Measurements from ENCODE around the gene TEX19.
A peak's percentile ranks its signal among the peaks of the same experiment; 100 is the strongest.

The TEX19 gene

DNA sequence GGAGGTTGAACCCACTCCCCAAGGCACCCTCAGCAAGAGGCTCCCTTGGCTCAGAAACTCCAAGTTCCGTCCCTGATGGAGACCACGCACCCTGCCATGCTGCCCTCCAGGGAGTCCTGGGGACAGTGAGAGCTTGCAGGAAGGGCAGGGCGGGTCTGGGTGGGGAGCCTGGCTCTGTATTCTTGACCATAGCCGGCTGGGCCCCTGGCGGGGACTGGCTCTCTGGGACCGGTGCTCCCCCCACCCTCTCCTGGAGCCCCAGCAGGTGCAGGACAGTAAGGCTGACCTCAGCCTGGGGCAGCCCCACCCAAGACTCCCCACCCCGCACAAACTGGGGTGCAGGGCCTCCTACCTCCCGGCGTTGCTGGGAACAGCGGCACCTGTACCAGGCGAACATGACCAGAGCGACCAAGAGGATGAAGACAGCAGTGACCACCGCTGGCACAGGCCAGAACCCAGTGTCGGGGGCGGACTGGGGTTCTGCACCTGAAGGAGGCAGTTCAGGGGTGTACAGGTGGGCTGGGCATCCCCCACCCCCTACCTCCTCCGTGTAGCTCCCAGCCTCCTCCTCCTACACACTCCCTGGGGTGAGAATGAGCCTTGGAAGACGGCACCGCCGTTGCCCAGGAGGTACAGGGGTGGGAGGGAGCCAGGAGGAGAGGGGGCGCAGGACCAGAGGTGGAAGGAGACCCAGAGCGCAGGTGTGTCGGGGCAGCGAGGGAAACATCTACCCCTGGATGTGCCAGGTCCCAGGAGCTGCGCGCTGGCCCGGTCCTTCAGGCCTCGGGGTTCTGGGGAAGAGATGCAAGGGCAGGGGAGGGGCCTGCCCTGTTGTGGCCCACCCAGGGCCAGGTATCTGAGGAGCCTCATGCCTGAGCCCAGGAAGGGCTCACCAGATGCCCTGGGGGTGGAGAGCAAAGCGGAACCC lies 36.3 kb upstream of the TEX19 start:
- no peak for DNase-seq

DNA sequence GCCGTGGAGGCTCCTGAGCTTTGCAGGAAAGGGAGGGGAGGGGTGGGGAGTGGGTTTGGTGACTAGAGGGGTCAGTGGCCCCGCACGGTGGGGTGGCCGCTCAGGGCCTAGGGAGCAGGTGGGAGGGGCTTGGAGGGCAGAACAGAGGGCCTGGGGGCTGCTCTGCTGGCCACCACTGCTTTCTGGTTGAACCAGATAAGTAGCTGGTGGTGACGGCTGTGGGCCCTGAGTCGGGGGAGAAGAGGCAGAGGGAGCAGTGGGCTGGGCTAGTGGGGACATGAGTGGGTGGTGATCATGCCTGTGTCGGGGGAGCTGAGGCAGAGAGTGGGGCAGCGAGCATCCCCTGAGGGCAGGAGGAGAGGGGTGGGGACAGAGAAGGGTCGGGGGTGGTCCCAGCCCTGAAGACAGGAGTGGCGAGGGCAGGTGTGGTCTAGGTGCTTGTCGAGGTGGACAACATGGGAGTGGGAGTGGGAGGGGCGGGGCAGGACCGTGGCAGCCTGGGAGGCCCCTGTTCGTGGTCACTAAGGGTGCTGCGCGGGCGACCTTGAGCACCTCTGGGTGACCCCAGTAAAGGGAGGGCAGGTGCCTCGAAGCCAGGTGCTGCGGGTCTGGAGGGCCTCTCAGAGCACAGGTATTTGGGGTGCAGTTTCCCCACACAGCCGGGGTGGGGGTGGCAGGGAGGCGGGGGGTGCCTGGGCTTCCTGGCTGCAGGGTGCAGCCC lies 35.4 kb upstream of the TEX19 start:
- DNase-seq, result no peak

DNA sequence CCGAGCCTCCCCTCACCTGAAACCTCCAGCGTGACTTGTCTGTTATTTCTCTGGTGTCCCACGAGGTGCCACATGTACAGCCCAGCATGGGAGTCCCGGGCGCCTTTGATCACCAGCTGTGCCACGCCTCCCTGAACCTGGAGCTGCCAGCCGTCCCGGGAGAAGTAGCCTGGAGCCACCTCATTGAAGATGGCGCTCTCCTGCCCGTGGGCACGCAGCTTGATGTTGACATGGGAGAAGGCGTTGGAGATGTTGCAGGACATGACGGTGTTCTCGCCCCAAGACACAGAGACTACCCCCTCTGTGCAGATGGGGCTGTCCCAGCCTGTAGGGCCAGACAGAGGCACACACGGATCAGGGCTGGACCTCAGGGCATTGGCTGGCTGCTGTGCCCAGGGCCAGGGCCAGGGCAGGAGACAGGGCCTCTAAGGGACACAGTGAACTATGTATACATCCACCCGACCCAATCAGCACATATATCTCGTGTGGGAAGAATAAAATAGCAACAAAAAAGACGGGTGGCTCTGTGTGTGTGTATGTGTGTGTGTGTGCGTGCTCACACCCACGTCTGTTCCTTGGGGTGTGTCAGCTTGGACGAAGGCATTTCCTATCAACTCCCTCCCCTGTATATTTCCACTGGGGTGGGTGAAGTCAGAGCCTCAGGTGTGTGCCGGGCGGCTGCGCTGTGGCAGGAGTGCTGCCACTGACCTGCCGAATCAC lies 34.3 kb upstream of the TEX19 start:
- no peak for DNase-seq

DNA sequence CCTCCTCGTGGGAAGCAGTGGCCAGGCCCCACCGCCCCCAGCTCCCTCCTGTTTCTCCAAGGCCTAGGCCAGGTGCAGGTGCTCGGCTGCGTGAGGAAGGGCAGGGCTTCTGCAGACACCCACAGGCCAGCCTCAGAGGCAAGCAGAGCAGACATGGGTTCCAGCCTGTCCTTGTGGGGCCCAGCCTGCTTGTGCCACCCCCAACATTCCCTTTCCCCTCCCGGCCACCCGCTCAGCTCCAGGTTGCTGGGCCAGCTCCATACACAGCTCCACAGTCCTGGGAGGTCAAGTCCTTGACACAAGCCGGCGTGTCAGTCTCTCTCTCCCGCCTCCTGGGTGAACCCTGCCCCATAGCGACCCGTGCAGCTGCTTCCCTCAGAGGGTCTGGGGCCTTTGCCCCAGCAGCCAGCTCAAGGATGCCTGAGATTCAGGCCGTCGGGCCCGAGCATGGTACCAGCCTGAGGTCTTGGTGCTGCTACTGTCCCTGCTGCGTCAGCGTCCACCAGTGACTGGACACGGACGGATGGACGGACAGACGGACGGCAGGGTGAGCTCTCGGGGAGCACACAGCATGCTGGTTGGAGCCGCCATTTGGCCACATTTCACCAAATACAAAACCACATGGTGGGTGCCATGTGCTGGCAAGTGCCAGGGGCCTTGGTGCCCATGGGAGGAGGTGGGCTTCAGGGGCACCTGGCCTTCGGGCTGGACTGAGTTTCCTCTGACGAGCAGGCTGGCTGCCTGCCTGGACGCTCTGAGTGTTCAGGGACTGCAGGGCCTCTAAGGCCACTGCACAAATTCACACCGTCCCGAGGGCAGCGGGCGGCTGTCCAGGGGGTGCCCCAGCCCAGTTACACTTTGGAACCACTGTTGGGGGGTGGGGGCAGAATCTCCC lies 33.5 kb upstream of the TEX19 start:
- no peak for DNase-seq

DNA sequence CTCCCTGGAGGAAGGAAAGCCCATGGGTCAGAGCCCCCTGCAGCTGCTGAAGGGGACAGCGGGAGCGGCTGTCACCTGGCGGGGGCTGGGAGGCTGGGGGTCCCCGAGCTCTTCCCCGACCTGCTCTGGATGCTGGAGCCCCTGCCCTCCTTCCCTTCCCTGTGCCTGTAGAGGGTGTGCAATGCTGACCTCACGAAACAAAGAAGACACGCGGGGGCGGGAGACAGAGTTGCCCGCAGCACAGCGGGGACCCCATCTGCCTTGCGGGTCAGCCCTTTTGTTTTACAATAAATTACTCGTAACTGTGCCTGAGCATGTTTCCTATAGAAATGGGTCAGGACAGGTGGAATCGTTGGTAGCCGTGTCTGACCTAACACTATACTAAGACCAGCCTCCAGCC lies 31.8 kb upstream of the TEX19 start:
- no peak for DNase-seq

DNA sequence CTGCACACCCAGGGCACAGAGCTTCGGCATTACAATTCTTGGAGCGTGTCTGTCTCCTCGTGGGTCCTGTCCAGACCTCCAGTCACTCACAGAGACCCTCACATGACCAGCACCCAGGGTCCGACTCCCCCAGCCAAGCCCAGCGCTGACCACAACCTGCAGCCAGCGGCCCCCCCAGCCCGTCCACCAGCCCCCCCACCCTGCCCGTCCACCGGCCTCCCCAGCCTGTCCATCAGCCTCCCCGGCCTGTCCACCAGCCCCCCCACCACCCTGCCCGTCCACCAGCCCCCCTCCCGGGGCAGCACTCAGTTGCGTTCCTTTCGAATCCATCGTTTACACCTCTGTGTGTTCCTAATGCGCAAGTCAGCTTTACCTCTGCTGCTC lies 31.3 kb upstream of the TEX19 start:
- no peak for DNase-seq

DNA sequence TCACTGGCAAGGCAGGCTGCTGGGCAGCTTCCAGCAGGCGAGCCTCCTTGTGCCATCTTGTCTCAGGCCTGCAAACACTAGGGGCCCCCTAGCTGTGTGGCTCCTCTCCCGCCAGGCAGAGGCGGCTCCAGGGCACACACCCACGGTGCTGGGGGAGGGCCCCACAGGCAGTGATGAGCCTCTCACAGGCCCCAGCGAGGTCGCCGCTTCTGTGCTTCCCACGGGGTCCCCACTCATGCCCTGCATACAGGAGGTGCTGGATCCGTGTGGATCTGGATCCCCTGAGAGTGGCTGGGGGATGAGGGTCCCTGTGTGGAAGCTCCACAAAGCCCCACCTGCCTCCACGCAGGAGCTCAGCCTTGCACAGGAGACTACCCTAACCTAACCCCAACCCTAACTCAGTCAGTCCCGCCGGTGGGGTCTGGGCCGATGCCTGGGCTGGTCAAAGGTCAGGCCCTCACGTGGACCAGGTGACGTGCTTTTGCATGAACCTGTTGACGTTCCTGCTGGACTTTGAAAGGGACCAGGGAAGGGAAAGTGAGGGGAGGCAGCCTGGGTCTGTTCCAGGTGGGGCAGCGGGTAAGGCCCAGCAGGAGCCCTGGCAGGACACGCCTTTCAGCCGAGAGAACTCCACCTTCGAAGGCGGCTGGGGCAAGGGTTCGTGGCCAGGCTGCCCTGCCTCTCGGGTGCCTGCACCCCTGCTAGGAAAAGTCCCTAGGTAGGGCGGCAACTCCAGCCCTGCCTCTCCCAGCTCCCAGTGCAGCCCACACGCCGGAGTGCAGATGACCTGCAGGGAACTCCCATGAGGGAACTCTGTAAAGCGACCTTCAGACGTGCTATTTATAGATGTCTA lies 30.7 kb upstream of the TEX19 start:
- no peak for DNase-seq

DNA sequence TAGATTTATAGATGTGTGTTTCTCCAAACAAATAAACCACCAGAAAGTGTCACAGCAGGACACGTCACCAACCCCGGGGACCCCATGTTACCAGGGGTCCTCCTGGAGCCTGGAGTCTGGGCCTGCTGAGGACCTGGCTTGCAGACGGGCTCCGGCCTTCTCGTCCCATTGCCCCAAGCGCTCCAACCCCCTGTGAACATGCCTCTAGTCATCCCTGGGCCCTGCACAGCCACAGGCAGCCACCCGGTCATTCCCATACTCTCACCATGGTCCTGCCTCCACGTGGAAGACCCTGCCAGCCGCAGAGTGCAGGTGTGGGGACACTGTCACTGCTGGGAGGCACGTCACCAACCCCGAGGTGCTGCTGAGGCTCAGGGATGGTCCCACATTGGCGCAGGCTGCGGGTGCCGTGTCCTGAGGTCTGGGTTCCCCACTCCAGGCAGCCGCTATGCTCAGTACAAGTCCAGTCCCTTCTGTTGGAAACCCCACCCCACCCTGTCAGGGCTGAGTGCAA lies 30.0 kb upstream of the TEX19 start:
- no peak for DNase-seq

DNA sequence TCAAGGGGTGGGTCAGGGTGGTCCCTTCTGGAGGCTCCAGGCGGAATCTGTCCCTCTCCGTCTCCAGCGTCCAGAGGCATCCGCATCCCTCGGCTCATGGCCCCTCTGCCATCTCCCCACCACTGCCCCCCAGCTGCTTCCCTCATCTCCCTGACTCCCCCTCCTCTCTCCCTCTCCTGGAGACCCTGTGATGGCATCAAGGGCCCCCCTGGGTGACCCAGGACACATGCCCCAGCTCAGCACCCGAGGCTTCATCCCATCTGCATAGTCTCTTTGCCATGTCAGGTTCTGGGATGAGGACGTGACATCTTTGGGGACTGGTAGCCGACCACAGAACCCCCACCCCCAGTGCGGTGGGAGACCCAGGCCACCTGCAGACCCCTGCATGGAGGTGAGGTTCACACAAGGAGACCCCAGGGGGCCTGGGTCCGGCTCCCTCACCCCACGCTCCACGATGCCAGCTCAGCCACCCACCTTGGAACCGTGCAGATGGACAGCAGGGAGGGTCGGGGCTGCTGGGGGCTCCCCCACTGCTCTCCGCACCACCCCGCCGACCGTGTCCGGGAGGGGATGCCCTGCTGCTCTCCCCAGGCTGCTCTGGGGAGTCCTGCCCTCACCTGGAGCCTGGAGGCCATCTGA lies 29.2 kb upstream of the TEX19 start:
- DNase-seq, result no peak

DNA sequence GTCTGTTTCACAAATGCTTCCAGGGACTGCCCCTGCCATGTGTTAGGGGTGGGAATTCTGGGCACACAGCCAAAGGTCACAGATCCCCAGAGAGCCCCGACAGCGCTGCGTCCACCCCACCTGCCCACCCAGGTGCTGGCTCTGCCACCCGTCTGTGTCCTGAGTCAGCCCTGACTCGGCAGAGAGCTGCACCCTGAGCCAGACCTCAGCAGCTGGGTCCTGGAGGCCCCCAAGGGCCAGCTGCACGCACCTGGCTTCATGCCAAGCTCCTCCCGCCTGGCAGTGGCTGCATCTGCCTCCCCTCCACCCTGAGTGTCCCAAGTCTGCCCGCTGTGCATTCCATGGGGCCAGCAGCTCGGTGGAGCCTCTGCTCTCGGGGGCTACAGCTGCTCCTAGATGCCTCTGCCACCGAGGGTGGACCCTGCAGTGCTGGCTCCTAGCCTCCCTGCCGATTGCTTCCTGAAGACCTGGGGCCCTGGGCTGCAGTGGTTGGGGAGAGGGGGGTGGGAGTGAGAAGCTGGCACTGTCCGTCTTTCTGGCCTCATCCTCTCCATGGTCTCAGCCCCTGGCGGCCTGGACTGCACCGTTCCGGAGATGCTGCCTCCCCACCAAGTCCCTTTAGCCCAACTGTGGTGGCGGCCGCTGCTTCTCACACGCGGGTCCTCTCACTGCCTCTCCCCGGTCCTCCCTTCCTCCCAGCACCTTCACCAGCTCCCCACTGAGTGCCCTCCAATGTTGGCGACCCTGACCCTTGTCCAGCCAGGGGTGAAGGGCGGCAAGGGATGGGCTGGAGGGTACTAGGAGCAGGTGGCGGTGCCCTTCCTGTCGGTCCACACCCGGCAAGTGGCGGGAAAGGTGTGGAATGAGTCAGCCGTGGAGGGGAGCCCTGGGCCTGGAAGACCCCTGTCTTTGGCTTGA lies 28.5 kb upstream of the TEX19 start:
- no peak for DNase-seq

DNA sequence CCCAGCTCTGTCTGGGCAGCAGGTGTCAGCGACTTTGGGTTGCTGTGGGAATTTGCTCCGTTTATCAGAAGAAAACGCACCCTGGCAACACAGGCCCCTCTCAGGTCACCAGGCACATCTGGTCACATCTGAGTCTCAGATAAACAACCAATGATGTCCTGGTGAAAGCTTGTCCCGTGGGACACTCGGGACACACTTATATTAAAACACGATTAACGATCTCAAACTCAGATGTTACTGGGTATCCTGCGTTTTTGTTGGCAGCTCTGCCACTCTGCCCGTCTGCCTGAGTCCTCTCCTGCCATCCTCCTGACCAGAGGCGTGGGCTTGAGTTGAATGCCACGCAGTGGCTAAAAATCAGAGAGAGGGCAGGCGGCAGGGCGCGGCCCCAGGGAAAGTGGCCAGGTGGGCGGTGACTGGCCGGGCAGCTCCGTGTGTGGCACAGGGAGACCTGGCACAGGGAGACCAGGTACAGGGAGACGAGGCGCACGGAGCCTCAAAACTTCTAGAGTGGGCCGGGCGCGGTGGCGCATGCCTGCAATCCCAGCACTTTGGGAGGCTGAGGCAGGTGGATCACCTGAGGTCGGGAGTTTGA lies 27.6 kb upstream of the TEX19 start:
- DNase-seq, result no peak

DNA sequence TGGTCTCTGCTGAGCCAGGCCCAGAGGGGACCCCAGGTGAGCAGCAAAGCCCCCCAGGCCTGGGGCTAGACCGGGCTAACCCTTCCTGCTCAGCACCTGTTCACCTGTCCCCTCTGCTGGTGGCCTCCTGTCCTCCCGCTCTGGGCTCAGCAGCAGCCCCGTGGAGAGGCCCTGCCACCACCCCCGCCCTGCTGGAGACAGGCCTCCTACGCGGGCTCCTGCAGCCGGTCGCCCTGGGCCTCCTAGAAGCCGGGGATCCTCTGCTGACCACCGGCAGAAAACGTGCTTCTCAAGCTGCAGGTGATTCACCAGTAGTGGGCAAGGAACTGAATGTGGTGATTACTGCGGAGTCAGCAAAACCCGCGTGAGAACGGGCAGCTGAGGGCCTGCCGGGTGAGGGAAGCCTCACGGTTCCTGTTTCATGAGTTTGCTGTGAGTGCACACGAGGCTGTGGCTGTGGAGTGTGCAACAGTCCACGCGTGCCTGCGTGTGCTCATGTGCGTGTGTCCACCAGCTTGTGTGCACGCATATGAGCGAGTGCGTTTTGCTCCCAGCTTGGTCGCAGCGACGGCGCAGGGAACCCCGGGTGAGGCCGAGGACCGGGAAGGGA lies 26.3 kb upstream of the TEX19 start:
- DNase-seq, result no peak

DNA sequence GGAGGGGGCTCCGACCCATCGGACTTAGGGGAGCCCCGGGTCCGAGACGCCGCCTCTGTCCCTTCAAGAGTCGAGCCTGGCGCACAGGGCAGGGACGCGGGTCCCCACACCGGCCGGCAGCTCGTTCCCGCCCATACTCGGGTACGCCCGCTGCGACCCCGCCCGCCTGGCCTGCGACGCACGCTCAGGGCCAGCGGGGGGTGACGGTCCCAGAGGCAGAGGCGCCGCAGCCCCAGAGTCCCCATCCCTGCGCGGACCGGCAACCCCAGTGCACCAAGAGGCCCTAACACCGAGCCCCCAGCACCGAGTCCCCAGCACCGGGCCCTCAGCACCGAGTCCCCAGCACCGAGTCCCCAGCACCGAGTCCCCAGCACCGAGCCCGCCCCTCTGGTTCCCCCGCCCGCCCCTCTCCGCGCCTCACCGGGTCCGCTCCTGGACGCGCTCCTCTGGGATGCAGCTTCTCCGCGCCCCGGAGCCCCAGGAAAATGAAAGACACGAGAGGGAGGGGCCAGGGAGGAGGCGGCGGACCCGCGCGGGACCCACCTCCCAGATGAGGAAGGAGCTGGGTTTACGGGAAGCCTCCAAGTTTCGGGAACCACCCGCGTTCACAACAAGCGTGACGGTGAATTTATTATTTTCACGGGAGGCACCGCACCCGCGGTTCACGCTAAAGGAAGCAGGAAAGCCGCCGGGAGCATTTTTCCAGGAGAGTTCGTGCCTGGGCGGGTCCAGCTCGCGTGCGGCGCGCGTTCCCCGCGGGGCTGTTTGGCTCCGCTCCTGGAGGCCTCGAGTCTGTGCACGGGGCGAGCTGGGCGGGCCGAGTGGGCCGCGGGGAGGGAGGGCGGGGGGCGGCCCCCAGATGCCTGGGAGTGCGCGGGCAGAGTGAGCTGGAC lies 25.5 kb upstream of the TEX19 start, which contains the start of gene SECTM1:
SECTM1 (minus strand) TSS at position 488 of the 893 bp plus-strand sequence. CDS start 6,526 bp downstream, outside the sequence.
- DNase-seq, result peak; percentile 15

DNA sequence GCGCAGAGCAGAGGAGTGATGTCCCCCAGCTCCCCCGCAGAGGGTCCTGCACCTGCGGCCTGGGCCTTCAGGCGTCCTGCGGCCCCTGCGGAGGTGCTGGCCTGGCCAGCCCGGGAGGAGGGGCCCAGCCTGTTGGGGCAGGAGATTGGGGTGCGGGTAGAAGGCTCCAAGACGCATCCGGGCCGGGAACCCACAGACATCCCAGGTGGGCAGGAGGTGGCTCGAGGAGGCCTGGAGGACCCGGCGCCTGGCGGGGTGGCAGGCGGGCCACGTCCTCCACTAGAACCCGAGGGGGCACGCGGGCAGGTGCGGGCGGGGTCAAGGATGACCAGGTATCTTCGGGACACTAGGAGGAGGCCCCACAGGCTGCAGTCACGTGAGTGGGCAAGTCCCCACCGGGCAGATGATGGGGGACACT lies 24.8 kb upstream of the TEX19 start:
- DNase-seq, result no peak

DNA sequence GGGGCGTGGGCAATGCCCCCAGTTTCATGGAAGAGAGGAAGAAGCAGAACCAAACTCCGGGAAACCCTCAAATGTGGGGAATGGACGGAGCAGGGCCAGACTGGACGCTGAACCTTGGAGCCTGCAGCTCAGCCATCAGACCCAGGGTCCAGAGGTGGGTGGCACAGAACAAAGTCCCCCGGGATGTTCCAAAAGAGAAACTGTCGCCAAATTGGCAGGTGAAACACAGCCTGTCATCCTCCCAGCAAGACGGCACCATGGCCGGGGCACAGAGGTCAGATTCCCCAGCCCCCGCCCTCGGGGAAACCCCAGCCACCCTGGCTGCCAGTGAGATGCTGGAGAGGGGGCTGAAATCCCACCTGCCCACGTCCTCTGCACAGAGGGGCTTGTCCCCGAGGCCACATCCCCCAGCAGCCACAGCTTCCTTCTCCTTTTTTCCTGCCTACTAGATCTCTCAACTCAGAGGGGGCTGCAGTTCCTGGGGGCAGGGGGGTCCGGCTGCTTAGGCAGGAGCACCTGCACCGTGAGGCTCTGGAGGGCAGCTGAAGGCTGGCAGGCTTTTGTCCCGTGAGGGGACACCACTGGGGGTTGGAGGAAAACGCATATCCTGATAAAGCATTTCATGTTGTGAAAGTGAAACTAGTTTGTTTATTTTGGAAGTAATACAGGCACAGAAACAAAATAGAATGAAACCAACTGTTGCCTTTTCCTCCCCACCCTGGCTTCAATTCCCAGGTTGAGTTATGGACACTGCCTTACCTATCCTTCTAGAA lies 24.2 kb upstream of the TEX19 start:
- no peak for DNase-seq

DNA sequence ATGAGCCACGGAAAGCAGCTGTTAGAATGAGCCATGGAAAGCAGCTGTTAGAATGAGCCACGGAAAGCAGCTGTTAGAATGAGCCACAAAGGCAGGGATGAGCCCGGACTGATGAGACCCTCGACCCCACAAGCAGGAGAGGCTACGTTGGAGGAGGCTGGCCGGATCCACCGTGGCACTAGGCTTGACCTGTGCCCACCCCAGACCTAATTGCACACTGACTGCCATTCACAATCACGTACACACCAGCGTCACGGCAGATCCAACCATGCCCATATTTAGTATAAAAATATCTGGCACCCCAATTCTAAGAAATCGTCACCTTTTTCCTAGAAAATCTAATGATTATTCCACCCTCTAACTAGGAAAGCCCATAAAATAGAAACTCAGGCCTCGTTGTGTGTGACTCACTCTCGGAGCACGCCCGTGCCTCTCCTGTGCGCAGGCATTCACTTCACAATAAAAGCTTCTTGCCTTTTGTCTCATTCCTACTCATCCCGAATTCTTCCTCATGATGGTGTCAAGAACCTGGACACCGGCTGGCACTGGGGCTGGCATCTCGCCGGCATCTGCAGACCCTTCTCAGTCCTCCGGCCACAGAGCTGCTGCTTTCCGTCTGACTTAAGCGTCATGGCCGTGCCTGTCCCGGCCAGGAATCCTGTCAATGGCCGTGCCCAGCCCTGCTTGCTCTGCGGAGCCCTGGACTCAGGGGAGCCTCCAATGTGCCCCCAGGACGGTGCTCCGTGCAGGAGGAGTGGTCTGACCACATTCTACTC lies 20.0 kb upstream of the TEX19 start:
- no peak for DNase-seq
